ENCODE data around the gene MYO7A. TPM values are rescaled to one million over a fixed set of nuclear protein-coding genes. Genes with fewer than 3 reads are reported as not detected.
"Not testable (repeated sequence)": the region's sequence is repeated elsewhere in the genome, so short reads cannot be mapped to it uniquely, and the experiment has no call there.

The MYO7A gene
- total RNA-seq, 2 experiments from 2014 or later, result not detected

GRCh38 chr11:77095551-77096490, 32.2 kb upstream of the MYO7A start:
- H3K27ac Mint-ChIP-seq, result no peak overlapping the region
- CTCF ChIA-PET, result interaction anchor here (1.0 kb wide), 1 partner anchor 32 kb away, joined by 3 read pairs; no protein-coding TSS in a partner anchor
- intact Hi-C loops (cut with micrococcal nuclease), result no loop called here

GRCh38 chr11:77096591-77097019, 31.4 kb upstream of the MYO7A start:
- no peak for DNase-seq
- Mint-ChIP-seq H3K27me3 (ENCODE audit: low read depth) (no peaks in the 10 kb centered on the region), H3K4me1 (ENCODE audit: low read depth) (no peaks in the 10 kb centered on the region), H3K4me3 (no peak overlapping the region), H3K27ac (no peak overlapping the region), H3K9me3 (no peaks in the 10 kb centered on the region), H3K36me3 (ENCODE audit: low read depth) (no peaks in the 10 kb centered on the region)
- CTCF ChIA-PET, result no interaction called here
- intact Hi-C loops (cut with micrococcal nuclease), result no loop called here

More at GRCh38 chr11:77095551-77096490, 32.2 kb upstream of the MYO7A start:
- Mint-ChIP-seq H3K4me1 (ENCODE audit: low read depth) (peaks cover 2% of the 10 kb centered on the region), H3K4me3 (no peak overlapping the region), H3K27me3 (ENCODE audit: low read depth) (no peaks in the 10 kb centered on the region), H3K36me3 (ENCODE audit: low read depth) (no peaks in the 10 kb centered on the region), H3K9me3 (no peaks in the 10 kb centered on the region)
- no peak for DNase-seq

DNA sequence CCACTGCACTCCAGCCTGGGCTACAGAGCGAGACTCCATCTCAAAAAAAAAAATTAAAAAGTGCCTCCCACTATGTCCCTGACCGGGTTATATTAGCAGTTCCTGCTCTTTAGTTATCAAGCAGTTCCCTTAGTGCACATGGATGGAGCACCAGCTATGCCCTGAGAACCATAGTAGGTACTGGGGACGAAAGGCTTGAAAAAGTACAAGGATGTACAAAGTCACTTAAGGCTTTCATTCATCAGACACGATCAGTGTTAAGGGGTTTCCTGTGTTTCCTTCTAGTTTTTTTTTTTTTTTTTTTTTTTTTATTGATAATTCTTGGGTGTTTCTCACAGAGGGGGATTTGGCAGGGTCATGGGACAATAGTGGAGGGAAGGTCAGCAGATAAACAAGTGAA, 30.9 kb upstream of the MYO7A start:
- H3K9me3 Mint-ChIP-seq; H3K27ac Mint-ChIP-seq; H3K27me3 Mint-ChIP-seq (ENCODE audit: low read depth); intact Hi-C loops (cut with micrococcal nuclease); DNase-seq; H3K4me3 Mint-ChIP-seq; H3K36me3 Mint-ChIP-seq (ENCODE audit: low read depth); H3K4me1 Mint-ChIP-seq (ENCODE audit: low read depth): not testable (repeated sequence)
- CTCF ChIA-PET, result interaction anchor here (0.6 to 0.7 kb wide), 2 partner anchors 91 to 375 kb away, joined by 5 to 6 read pairs; no protein-coding TSS in a partner anchor

- Mint-ChIP-seq H3K4me1 (ENCODE audit: low read depth) (no peaks in the 10 kb centered on the region), H3K9me3 (no peaks in the 10 kb centered on the region), H3K36me3 (ENCODE audit: low read depth) (no peaks in the 10 kb centered on the region), H3K27ac (no peak overlapping the region), H3K4me3 (no peak overlapping the region), H3K27me3 (ENCODE audit: low read depth) (no peaks in the 10 kb centered on the region)
- CTCF ChIA-PET, result interaction anchor here (1.0 to 2.8 kb wide), 2 partner anchors 9 to 10 kb away, joined by 6 to 14 read pairs; no protein-coding TSS in a partner anchor
- no peak for DNase-seq
- intact Hi-C loops (cut with micrococcal nuclease), result no loop called here
Observed at GRCh38 chr11:77100166-77101042, 27.6 kb upstream of the MYO7A start.

- Mint-ChIP-seq H3K27me3 (ENCODE audit: low read depth) (no peaks in the 10 kb centered on the region), H3K4me3 (no peak overlapping the region), H3K9me3 (no peaks in the 10 kb centered on the region), H3K36me3 (ENCODE audit: low read depth) (no peaks in the 10 kb centered on the region), H3K4me1 (ENCODE audit: low read depth) (no peaks in the 10 kb centered on the region), H3K27ac (no peak overlapping the region)
- intact Hi-C loops (cut with micrococcal nuclease), result no loop called here
- CTCF ChIA-PET, result interaction anchor here (1.0 to 2.8 kb wide), 2 partner anchors 10 kb away, joined by 6 to 14 read pairs; no protein-coding TSS in a partner anchor
- peak; percentile 14 for DNase-seq
Observed at GRCh38 chr11:77101043-77101537, 27.0 kb upstream of the MYO7A start.

GRCh38 chr11:77102246-77103210, 25.5 kb upstream of the MYO7A start, which contains the start of gene OMP:
Gene OMP (plus strand): TSS chr11:77102840. CDS start chr11:77102840, 0 bp downstream.
- no peaks in the 10 kb centered on the region for H3K9me3 Mint-ChIP-seq
- DNase-seq, result no peak
- no peaks in the 10 kb centered on the region for H3K36me3 Mint-ChIP-seq (ENCODE audit: low read depth)
- H3K4me3 Mint-ChIP-seq, result no peak within 1 kb of the TSS
- CTCF ChIA-PET, result interaction anchor here (0.5 to 2.8 kb wide), 4 partner anchors 11 to 236 kb away, joined by 3 to 14 read pairs (median 3); no protein-coding TSS in a partner anchor
- no peaks in the 10 kb centered on the region for H3K4me1 Mint-ChIP-seq (ENCODE audit: low read depth)
- H3K27ac Mint-ChIP-seq, result no peak within 1 kb of the TSS
- no peaks in the 10 kb centered on the region for H3K27me3 Mint-ChIP-seq (ENCODE audit: low read depth)
- intact Hi-C loops (cut with micrococcal nuclease), result no loop called here

GRCh38 chr11:77103319-77103718, 24.7 kb upstream of the MYO7A start:
- H3K27me3 Mint-ChIP-seq (ENCODE audit: low read depth), result no peaks in the 10 kb centered on the region
- CTCF ChIA-PET, result interaction anchor here (1.0 kb wide), 1 partner anchor 9 kb away, joined by 5 read pairs; no protein-coding TSS in a partner anchor
- intact Hi-C loops (cut with micrococcal nuclease), result no loop called here
- no peaks in the 10 kb centered on the region for H3K4me1 Mint-ChIP-seq (ENCODE audit: low read depth)
- H3K27ac Mint-ChIP-seq, result no peak overlapping the region
- H3K4me3 Mint-ChIP-seq, result no peak overlapping the region
- no peak for DNase-seq
- no peaks in the 10 kb centered on the region for H3K9me3 Mint-ChIP-seq
- no peaks in the 10 kb centered on the region for H3K36me3 Mint-ChIP-seq (ENCODE audit: low read depth)

DNA sequence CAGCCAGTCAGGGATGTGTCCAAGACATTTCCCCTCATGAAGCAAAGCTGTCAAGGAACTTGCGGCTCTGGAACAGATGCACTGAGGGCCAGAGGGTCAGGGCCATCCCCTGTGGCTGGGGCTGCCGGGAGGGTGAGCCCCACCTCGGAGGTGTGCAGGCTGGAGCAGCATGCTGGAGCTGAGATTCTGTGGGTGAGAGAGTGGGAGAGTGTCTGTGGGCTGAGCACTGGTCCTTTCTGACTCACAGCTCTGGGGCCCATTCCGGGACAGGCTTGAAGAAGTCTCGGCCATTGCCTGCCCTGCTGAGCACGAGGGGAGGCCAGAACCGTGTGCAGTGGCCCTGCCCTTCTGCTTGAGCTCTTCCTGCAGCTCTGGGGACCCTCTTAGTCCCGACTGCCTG, 23.3 kb upstream of the MYO7A start:
- CTCF ChIA-PET, result interaction anchor here (0.8 kb wide), 1 partner anchor 11 kb away, joined by 3 read pairs; no protein-coding TSS in a partner anchor
- Mint-ChIP-seq H3K27ac (no peak overlapping the region), H3K4me1 (ENCODE audit: low read depth) (no peaks in the 10 kb centered on the region), H3K9me3 (no peaks in the 10 kb centered on the region), H3K36me3 (ENCODE audit: low read depth) (no peaks in the 10 kb centered on the region), H3K27me3 (ENCODE audit: low read depth) (no peaks in the 10 kb centered on the region), H3K4me3 (no peak overlapping the region)
- intact Hi-C loops (cut with micrococcal nuclease), result no loop called here
- DNase-seq, result no peak

- CTCF ChIA-PET, result interaction anchor here (1.3 kb wide), 1 partner anchor 15 kb away, joined by 5 read pairs; no protein-coding TSS in a partner anchor
- intact Hi-C loops (cut with micrococcal nuclease), result no loop called here
- H3K27me3 Mint-ChIP-seq (ENCODE audit: low read depth), result no peaks in the 10 kb centered on the region
- H3K4me1 Mint-ChIP-seq (ENCODE audit: low read depth), result no peaks in the 10 kb centered on the region
- no peaks in the 10 kb centered on the region for H3K36me3 Mint-ChIP-seq (ENCODE audit: low read depth)
- DNase-seq, result no peak
- H3K9me3 Mint-ChIP-seq, result no peaks in the 10 kb centered on the region
- H3K4me3 Mint-ChIP-seq, result no peak overlapping the region
- no peak overlapping the region for H3K27ac Mint-ChIP-seq
Observed at GRCh38 chr11:77106321-77106720, 21.7 kb upstream of the MYO7A start.

DNA sequence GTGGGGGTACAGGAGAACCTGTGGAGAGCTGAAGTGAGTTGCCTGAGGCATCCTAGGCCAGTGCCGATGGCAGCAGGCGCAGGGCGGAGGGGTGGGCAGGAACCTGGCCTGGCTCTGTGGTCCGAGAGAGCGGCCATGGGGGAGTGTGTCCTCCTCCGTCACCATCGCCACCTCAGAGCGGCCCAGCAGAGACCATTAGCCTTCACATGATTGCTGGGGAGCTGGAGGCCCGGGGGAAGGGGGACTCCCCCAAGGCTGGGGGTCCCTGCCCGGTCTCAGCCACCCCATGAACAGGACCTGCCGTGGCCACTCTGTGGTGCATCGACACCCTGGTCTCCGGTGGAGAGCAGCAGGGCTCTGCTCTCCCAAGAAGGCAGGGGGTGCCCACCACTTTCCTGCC, 21.3 kb upstream of the MYO7A start:
- no peaks in the 10 kb centered on the region for H3K36me3 Mint-ChIP-seq (ENCODE audit: low read depth)
- intact Hi-C loops (cut with micrococcal nuclease), result no loop called here
- H3K9me3 Mint-ChIP-seq, result no peaks in the 10 kb centered on the region
- no peak for DNase-seq
- H3K4me1 Mint-ChIP-seq (ENCODE audit: low read depth), result no peaks in the 10 kb centered on the region
- no peak overlapping the region for H3K4me3 Mint-ChIP-seq
- CTCF ChIA-PET, result interaction anchor here (2.5 kb wide), 1 partner anchor 15 kb away, joined by 10 read pairs; no protein-coding TSS in a partner anchor
- no peaks in the 10 kb centered on the region for H3K27me3 Mint-ChIP-seq (ENCODE audit: low read depth)
- H3K27ac Mint-ChIP-seq, result no peak overlapping the region

DNA sequence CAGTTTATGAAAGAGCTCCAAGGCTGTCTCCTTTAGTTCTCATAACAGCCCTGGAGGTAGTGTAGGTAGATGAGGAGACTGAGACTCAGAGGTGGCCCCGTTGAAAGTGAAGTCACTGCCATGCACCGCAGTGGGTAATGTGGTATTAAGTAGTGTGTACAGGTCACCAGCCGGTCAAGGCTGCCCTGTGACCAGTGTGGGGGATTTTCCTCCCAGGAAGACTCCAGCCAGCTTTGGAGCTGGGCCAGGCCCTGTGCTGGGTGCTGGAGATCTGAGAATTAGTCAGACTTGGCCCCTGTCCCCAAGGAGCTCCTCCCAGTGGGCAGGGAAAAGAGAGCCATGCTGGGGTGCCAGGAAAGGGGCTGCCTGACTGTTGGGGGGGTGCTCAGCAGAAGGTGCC, 20.1 kb upstream of the MYO7A start:
- CTCF ChIA-PET, result interaction anchor here (0.6 to 2.5 kb wide), 3 partner anchors 16 to 61 kb away, joined by 3 to 10 read pairs (median 4); no protein-coding TSS in a partner anchor
- H3K4me3 Mint-ChIP-seq, result no peak overlapping the region
- no peaks in the 10 kb centered on the region for H3K4me1 Mint-ChIP-seq (ENCODE audit: low read depth)
- no peak overlapping the region for H3K27ac Mint-ChIP-seq
- no peaks in the 10 kb centered on the region for H3K27me3 Mint-ChIP-seq (ENCODE audit: low read depth)
- DNase-seq, result no peak
- intact Hi-C loops (cut with micrococcal nuclease), result no loop called here
- H3K36me3 Mint-ChIP-seq (ENCODE audit: low read depth), result no peaks in the 10 kb centered on the region
- H3K9me3 Mint-ChIP-seq, result no peaks in the 10 kb centered on the region

Measured in activated naive CD4-positive, alpha-beta T cell treated with anti-CD3 and anti-CD28 coated beads for 36 hours (primary cell).